Liver (tissue), 3 donors: ENCODE data around the gene TEKT2.

Experiments used
- SP1 ChIP-seq: IDR thresholded peaks from 2 replicates; pipeline ENCODE4 v1.6.1; 2018; ENCODE audit warnings: antibody characterized with exemption, mild to moderate bottlenecking
- TAF1 ChIP-seq: conservative IDR thresholded peaks from 2 replicates; pipeline ENCODE4 v1.6.1; 2016; ENCODE audit warnings: antibody characterized with exemption, mild to moderate bottlenecking
- YY1 ChIP-seq: IDR thresholded peaks from 2 replicates; pipeline ENCODE4 v1.6.1; 2016; ENCODE audit warnings: antibody characterized with exemption, mild to moderate bottlenecking
- TF ChIP-seq, protein P1 (sequence below): fragments of 150-350 bp; IDR thresholded peaks from 2 replicates; pipeline ENCODE4 v1.5.1; 2017; ENCODE audit warnings: improper control_type of control experiment, low read depth, low read length; ENCODE audit not compliant: missing input control
- TF ChIP-seq, protein P2 (sequence below): IDR thresholded peaks from 2 replicates; pipeline ENCODE4 v1.6.1; 2016; ENCODE audit warnings: antibody characterized with exemption
- TF ChIP-seq, protein P3 (sequence below): IDR thresholded peaks from 2 replicates; pipeline ENCODE4 v1.6.1; 2016; ENCODE audit warnings: antibody characterized with exemption, mild to moderate bottlenecking
- donor health status: healthy.
- donor health status: healthy.

DNA sequence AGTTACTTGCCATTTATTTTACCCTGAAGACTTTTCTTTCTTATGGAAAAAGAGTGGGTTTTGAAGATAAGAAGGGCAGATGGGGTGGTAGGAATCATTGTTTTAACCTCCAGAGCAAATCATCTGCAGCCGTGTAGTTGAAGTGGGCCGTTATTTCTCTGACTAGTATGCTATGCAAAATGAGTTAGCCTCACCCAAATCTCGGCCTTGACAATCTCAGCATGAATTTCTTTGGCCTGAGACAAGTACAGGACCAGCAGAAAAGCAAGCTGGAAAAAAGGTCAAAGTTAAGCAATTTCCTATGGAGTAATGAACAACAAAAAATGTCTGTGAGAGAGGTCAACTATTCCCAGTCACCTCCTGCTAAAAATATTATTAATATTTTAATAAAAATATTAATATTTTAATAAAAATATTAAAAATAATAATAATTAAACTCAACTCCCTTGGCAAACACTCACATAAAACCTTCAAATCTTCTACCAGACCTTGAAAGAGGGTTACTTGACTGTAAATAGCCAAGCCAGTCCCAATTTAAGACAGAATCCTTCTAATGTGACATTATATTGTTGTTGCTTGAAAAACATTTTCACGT lies 6.8 kb upstream of the TEKT2 start:
- TF ChIP-seq SP1 (no peak), YY1 (no peak), TAF1 (no peak)
- TF ChIP-seq, protein P1, sequence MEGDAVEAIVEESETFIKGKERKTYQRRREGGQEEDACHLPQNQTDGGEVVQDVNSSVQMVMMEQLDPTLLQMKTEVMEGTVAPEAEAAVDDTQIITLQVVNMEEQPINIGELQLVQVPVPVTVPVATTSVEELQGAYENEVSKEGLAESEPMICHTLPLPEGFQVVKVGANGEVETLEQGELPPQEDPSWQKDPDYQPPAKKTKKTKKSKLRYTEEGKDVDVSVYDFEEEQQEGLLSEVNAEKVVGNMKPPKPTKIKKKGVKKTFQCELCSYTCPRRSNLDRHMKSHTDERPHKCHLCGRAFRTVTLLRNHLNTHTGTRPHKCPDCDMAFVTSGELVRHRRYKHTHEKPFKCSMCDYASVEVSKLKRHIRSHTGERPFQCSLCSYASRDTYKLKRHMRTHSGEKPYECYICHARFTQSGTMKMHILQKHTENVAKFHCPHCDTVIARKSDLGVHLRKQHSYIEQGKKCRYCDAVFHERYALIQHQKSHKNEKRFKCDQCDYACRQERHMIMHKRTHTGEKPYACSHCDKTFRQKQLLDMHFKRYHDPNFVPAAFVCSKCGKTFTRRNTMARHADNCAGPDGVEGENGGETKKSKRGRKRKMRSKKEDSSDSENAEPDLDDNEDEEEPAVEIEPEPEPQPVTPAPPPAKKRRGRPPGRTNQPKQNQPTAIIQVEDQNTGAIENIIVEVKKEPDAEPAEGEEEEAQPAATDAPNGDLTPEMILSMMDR, result no peak
- TF ChIP-seq, protein P2, sequence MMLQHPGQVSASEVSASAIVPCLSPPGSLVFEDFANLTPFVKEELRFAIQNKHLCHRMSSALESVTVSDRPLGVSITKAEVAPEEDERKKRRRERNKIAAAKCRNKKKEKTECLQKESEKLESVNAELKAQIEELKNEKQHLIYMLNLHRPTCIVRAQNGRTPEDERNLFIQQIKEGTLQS, result no peak
- TF ChIP-seq, protein P3, sequence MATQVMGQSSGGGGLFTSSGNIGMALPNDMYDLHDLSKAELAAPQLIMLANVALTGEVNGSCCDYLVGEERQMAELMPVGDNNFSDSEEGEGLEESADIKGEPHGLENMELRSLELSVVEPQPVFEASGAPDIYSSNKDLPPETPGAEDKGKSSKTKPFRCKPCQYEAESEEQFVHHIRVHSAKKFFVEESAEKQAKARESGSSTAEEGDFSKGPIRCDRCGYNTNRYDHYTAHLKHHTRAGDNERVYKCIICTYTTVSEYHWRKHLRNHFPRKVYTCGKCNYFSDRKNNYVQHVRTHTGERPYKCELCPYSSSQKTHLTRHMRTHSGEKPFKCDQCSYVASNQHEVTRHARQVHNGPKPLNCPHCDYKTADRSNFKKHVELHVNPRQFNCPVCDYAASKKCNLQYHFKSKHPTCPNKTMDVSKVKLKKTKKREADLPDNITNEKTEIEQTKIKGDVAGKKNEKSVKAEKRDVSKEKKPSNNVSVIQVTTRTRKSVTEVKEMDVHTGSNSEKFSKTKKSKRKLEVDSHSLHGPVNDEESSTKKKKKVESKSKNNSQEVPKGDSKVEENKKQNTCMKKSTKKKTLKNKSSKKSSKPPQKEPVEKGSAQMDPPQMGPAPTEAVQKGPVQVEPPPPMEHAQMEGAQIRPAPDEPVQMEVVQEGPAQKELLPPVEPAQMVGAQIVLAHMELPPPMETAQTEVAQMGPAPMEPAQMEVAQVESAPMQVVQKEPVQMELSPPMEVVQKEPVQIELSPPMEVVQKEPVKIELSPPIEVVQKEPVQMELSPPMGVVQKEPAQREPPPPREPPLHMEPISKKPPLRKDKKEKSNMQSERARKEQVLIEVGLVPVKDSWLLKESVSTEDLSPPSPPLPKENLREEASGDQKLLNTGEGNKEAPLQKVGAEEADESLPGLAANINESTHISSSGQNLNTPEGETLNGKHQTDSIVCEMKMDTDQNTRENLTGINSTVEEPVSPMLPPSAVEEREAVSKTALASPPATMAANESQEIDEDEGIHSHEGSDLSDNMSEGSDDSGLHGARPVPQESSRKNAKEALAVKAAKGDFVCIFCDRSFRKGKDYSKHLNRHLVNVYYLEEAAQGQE, result no peak
